IMR-90 (cell line): ENCODE data around the gene RPS4Y2. TPM values are rescaled to one million over a fixed set of nuclear protein-coding genes. Genes with fewer than 3 reads are reported as not detected.

ENCODE experiments used
- ATAC-seq: fragments of 200-7000 bp; cut with Tn5 transposase; 2 replicates; pipeline ENCODE4 v1.9.1; 2020; ENCODE audit warnings: low read depth, mild to moderate bottlenecking, moderate library complexity
- BruUV-seq: library from RNA; stranded (reverse); fragments of 400-500 nt; replicated peaks from 2 replicates; lab custom pipeline; 2021; lab: Mats Ljungman, UMichigan
- CTCF ChIA-PET: fragments of 300-600 bp; formaldehyde crosslinking; extraction: SDS; loops from one replicate; lab custom pipeline; 2021; ENCODE audit warnings: antibody characterized with exemption; lab: Yijun Ruan, JAX
- POLR2A ChIA-PET: fragments of 300-600 bp; sonication (Branson Sonifier 250); formaldehyde crosslinking; loops from one replicate; lab custom pipeline; 2022; ENCODE audit warnings: antibody characterized with exemption; ENCODE audit not compliant: unreplicated experiment; lab: Charles Lee
- DNase-seq: peaks from one replicate; pipeline ENCODE4 v3.0.0; 2013
- H2AFZ ChIP-seq: replicated peaks from 2 replicates; pipeline ENCODE3; 2013; ENCODE audit warnings: low read length, mild to moderate bottlenecking; ENCODE audit not compliant: poor library complexity
- H2AK5ac ChIP-seq: 2 replicates; pipeline ENCODE4 v1.6.1; 2013; ENCODE audit warnings: low read depth, low read length, inconsistent platforms
- H2AK9ac ChIP-seq: replicated peaks from 2 replicates; pipeline ENCODE3; 2013; ENCODE audit warnings: mild to moderate bottlenecking, low read depth, low read length, moderate library complexity; ENCODE audit not compliant: poor library complexity
- H2BK120ac ChIP-seq: 2 replicates; pipeline ENCODE4 v1.6.1; 2013; ENCODE audit warnings: low read depth, low read length, inconsistent platforms
- H2BK15ac ChIP-seq: 3 replicates; pipeline ENCODE4 v1.6.1; 2013; ENCODE audit warnings: low read depth, low read length, inconsistent platforms
- H2BK20ac ChIP-seq: 2 replicates; pipeline ENCODE4 v1.6.1; 2013; ENCODE audit warnings: low read depth, mild to moderate bottlenecking, inconsistent platforms, low read length, moderate library complexity
- H2BK5ac ChIP-seq: 2 replicates; pipeline ENCODE4 v1.6.1; 2013; ENCODE audit warnings: mild to moderate bottlenecking, low read depth, low read length, inconsistent platforms; ENCODE audit not compliant: poor library complexity, severe bottlenecking
- H3K14ac ChIP-seq: replicated peaks from 2 replicates; pipeline ENCODE4 v1.6.1; 2013; ENCODE audit warnings: low read depth, low read length, inconsistent platforms
- H3K18ac ChIP-seq: 2 replicates; pipeline ENCODE4 v1.6.1; 2013; ENCODE audit warnings: low read depth, low read length, control low read depth
- H3K23ac ChIP-seq: 2 replicates; pipeline ENCODE4 v1.6.1; 2013; ENCODE audit warnings: low read depth, low read length, inconsistent platforms
- H3K27ac ChIP-seq: 2 replicates; pipeline ENCODE4 v1.5.1; 2013; ENCODE audit warnings: mild to moderate bottlenecking, control low read depth, low read length; ENCODE audit not compliant: insufficient read depth
- H3K27me3 ChIP-seq: 2 replicates; pipeline ENCODE4 v1.6.1; 2013; ENCODE audit warnings: low read length; ENCODE audit not compliant: control insufficient read depth, insufficient read depth
- H3K36me3 ChIP-seq: 2 replicates; pipeline ENCODE4 v1.6.1; 2013; ENCODE audit warnings: low read length, mixed read lengths; ENCODE audit not compliant: control insufficient read depth, insufficient read depth
- H3K4ac ChIP-seq: 2 replicates; pipeline ENCODE4 v1.6.1; 2013; ENCODE audit warnings: low read depth, low read length, inconsistent platforms
- H3K4me1 ChIP-seq: 2 replicates; pipeline ENCODE4 v1.6.1; 2013; ENCODE audit warnings: low read length, mixed read lengths; ENCODE audit not compliant: control insufficient read depth, insufficient read depth
- H3K4me2 ChIP-seq: 2 replicates; pipeline ENCODE4 v1.6.1; 2013; ENCODE audit warnings: low read depth, mild to moderate bottlenecking, control low read depth, low read length, moderate library complexity
- H3K4me3 ChIP-seq: 2 replicates; pipeline ENCODE4 v1.5.1; 2013; ENCODE audit warnings: low read depth, mild to moderate bottlenecking, control low read depth, low read length, moderate library complexity; ENCODE audit not compliant: insufficient read depth
- H3K56ac ChIP-seq: 2 replicates; pipeline ENCODE4 v1.6.1; 2013; ENCODE audit warnings: low read length, inconsistent platforms; ENCODE audit not compliant: insufficient read depth; ENCODE audit errors: extremely low read depth
- H3K79me1 ChIP-seq, 2 experiments: 2 replicates each; pipeline ENCODE4 v1.6.1; 2013; ENCODE audit warnings: low read length in 2 of 2, inconsistent platforms in 1 of 2, low read depth in 1 of 2
- H3K9ac ChIP-seq: 2 replicates; pipeline ENCODE4 v1.6.1; 2013; ENCODE audit warnings: low read depth, low read length, control low read depth
- H3K9me1 ChIP-seq: 2 replicates; pipeline ENCODE4 v1.6.1; 2013; ENCODE audit warnings: low read length, inconsistent platforms; ENCODE audit not compliant: insufficient read depth
- H3K9me3 ChIP-seq: 2 replicates; pipeline ENCODE4 v1.6.1; 2013; ENCODE audit warnings: low read length; ENCODE audit not compliant: control insufficient read depth, insufficient read depth
- H4K20me1 ChIP-seq: 2 replicates; pipeline ENCODE4 v1.6.1; 2013; ENCODE audit warnings: low read length, inconsistent platforms; ENCODE audit not compliant: insufficient read depth
- H4K5ac ChIP-seq: 2 replicates; pipeline ENCODE4 v1.6.1; 2013; ENCODE audit warnings: mild to moderate bottlenecking, low read depth, low read length, control low read depth
- H4K8ac ChIP-seq, 2 experiments: 2 replicates each; pipeline ENCODE4 v1.6.1; 2013; ENCODE audit warnings: low read depth in 2 of 2, low read length in 2 of 2, control low read depth in 1 of 2, inconsistent platforms in 1 of 2
- H4K91ac ChIP-seq: 2 replicates; pipeline ENCODE4 v1.6.1; 2013; ENCODE audit warnings: low read depth, low read length, inconsistent platforms; ENCODE audit not compliant: insufficient read depth
- BHLHE40 ChIP-seq: fragments of 150-350 bp; IDR thresholded peaks from 2 replicates; pipeline ENCODE4 v1.6.1; 2016; ENCODE audit warnings: mild to moderate bottlenecking, low read depth, low read length
- CEBPB ChIP-seq: IDR thresholded peaks from 2 replicates; pipeline ENCODE4 v1.6.1; 2012; ENCODE audit warnings: low read depth, low read length, improper control_type of control experiment
- CHD1 ChIP-seq: IDR thresholded peaks from 2 replicates; pipeline ENCODE4 v1.6.1; 2012; ENCODE audit warnings: low read depth, low read length, improper control_type of control experiment
- CTCF ChIP-seq: conservative IDR thresholded peaks from 2 replicates; pipeline ENCODE4 v1.5.1; 2012; ENCODE audit warnings: mild to moderate bottlenecking, low read depth, low read length, improper control_type of control experiment
- ELK1 ChIP-seq: fragments of 150-350 bp; IDR thresholded peaks from 2 replicates; pipeline ENCODE4 v1.6.1; 2016; ENCODE audit warnings: low read depth, mild to moderate bottlenecking, low read length, moderate library complexity, borderline replicate concordance
- FOS ChIP-seq: fragments of 150-350 bp; IDR thresholded peaks from 2 replicates; pipeline ENCODE4 v1.6.1; 2016; ENCODE audit warnings: low read depth, low read length
- MAFK ChIP-seq: IDR thresholded peaks from 2 replicates; pipeline ENCODE4 v1.6.1; 2012; ENCODE audit warnings: low read depth, low read length, improper control_type of control experiment
- MAZ ChIP-seq: IDR thresholded peaks from 2 replicates; pipeline ENCODE4 v1.6.1; 2012; ENCODE audit warnings: low read depth, mild to moderate bottlenecking, low read length, improper control_type of control experiment, moderate library complexity, borderline replicate concordance
- MXI1 ChIP-seq: IDR thresholded peaks from 2 replicates; pipeline ENCODE4 v1.6.1; 2012; ENCODE audit warnings: low read depth, mild to moderate bottlenecking, low read length, moderate library complexity, borderline replicate concordance
- RAD21 ChIP-seq: IDR thresholded peaks from 2 replicates; pipeline ENCODE4 v1.6.1; 2012; ENCODE audit warnings: low read length, improper control_type of control experiment
- RCOR1 ChIP-seq: IDR thresholded peaks from 2 replicates; pipeline ENCODE4 v1.6.1; 2012; ENCODE audit warnings: mild to moderate bottlenecking, low read length, improper control_type of control experiment; ENCODE audit not compliant: insufficient replicate concordance
- RFX5 ChIP-seq: IDR thresholded peaks from 2 replicates; pipeline ENCODE4 v1.8.0; 2012; ENCODE audit warnings: low read depth, mild to moderate bottlenecking, low read length, moderate library complexity
- SMC3 ChIP-seq: fragments of 150-350 bp; IDR thresholded peaks from 2 replicates; pipeline ENCODE4 v1.6.1; 2016; ENCODE audit warnings: low read depth, mild to moderate bottlenecking, antibody characterized with exemption, low read length, moderate library complexity
- USF2 ChIP-seq: fragments of 150-350 bp; IDR thresholded peaks from 2 replicates; pipeline ENCODE4 v1.6.1; 2017; ENCODE audit warnings: mild to moderate bottlenecking, antibody characterized with exemption, low read length, low read depth
- WGBS, 2 experiments: methylation state at CpG; one replicate each; pipeline versions ENCODE4 v1.1.5 to v1.1.7; 2013; ENCODE audit warnings: missing lambda C conversion rate in 2 of 2; ENCODE audit not compliant: insufficient read length in 1 of 2; ENCODE audit errors: extremely low coverage in 2 of 2; 5-methylcytosine and 5-hydroxymethylcytosine counted together
- dilution Hi-C: fragments of 300-500 bp; cut with HindIII; formaldehyde crosslinking; loops from one replicate; pipeline ENCODE4 v1.14.3; 2018; ENCODE audit warnings: low sequenced_read_pairs; ENCODE audit not compliant: unreplicated experiment
- in situ Hi-C: fragments of 300-500 bp; cut with MboI; formaldehyde crosslinking; loops from 3 replicates; pipeline ENCODE4 v1.14.3; 2019; ENCODE audit warnings: low sequenced_read_pairs, inconsistent platforms, mixed read lengths
- intact Hi-C: fragments of 100-400 bp; cut with micrococcal nuclease; formaldehyde crosslinking; loops from 2 replicates; pipeline ENCODE4 v1.10.0; 2022
- polyA plus RNA-seq, 3 experiments: library from polyadenylated mRNA; depleted of rRNA; stranded (reverse); fragments of >200 nt; gene quantifications; 2 replicates each; pipeline ENCODE4 v1.2.3, GENCODE V29; 2012; ENCODE audit warnings: low replicate concordance in 1 of 3
- total RNA-seq: library from RNA; depleted of rRNA; stranded (reverse); fragments of >200 nt; gene quantifications from 2 replicates; pipeline ENCODE4 v1.2.3, GENCODE V29; 2012

Gene RPS4Y2
- total and polyA plus RNA-seq, 2 of the 4 experiments (the other 2 are of a cell fraction): not detected

- DNase-seq (no peak), ATAC-seq (no peak)
- Histone ChIP-seq H3K23ac (no peak overlapping the region), H2AK5ac (no peak overlapping the region), H3K9me3 (no peaks in the 10 kb centered on the region), H3K4me3 (no peak overlapping the region), H3K14ac (no peak overlapping the region), H3K4ac (no peak overlapping the region), H3K9ac (no peak overlapping the region), H2BK20ac (no peak overlapping the region), H2BK120ac (no peak overlapping the region), H2BK15ac (no peak overlapping the region), H3K79me1 (no peaks in the 10 kb centered on the region), H3K36me3 (no peaks in the 10 kb centered on the region), H4K8ac (no peak overlapping the region), H3K9me1 (no peaks in the 10 kb centered on the region), H3K4me1 (no peaks in the 10 kb centered on the region), H3K56ac (no peak overlapping the region), H4K5ac (no peak overlapping the region), H4K20me1 (no peaks in the 10 kb centered on the region), H3K4me2 (no peak overlapping the region), H3K27me3 (no peaks in the 10 kb centered on the region), H3K18ac (no peak overlapping the region), H4K91ac (no peak overlapping the region), H3K27ac (no peak overlapping the region), H2BK5ac (no peak overlapping the region), H2AFZ (no peak overlapping the region), H2AK9ac (no peak overlapping the region)
- WGBS, 2 experiments: no CpG with 5 or more reads among the region's 3 CpGs
- no TSS peak for BruUV-seq
- dilution Hi-C loops (no loop called here), intact Hi-C loops (no loop called here), in situ Hi-C loops (no loop called here)
- ChIA-PET CTCF (no interaction called here), POLR2A (no interaction called here)
- TF ChIP-seq SMC3 (no peak), CHD1 (no peak), RAD21 (no peak), MAZ (no peak), CTCF (no peak), USF2 (no peak), FOS (no peak), RFX5 (no peak), MAFK (no peak), ELK1 (no peak), MXI1 (no peak), RCOR1 (no peak), CEBPB (no peak), BHLHE40 (no peak)
Observed at GRCh38 chrY:20739806-20740205, 16.1 kb upstream of the RPS4Y2 start.
